NCI-H1105 (cell line): ENCODE measurements around the gene ATG10.
"Not testable (repeated sequence)": the region's sequence is repeated elsewhere in the genome, so short reads cannot be mapped to it uniquely, and the experiment has no call there.

Experiments
- DNase-seq: peaks from one replicate; lab custom pipeline; 2025; lab: John Stamatoyannopoulos, UW

Gene ATG10

GRCh38 chr5:82129723-82130285, 158.0 kb downstream of the ATG10 start:
- DNase-seq = no peak

- no peak for DNase-seq
These were observed 158.8 kb downstream of the ATG10 start for GRCh38 chr5:82130602-82131001.

GRCh38 chr5:82137205-82137604, 165.4 kb downstream of the ATG10 start:
- DNase-seq = no peak

- not testable (repeated sequence) for DNase-seq
These were observed 168.0 kb downstream of the ATG10 start for GRCh38 chr5:82139837-82140236.

- DNase-seq = no peak
These were observed 170.5 kb downstream of the ATG10 start for GRCh38 chr5:82142217-82142841.

GRCh38 chr5:82142928-82143577, 171.2 kb downstream of the ATG10 start:
- DNase-seq = no peak

- DNase-seq = no peak
These were observed 176.2 kb downstream of the ATG10 start for GRCh38 chr5:82147860-82148573.

- DNase-seq = no peak
These were observed 177.6 kb downstream of the ATG10 start for GRCh38 chr5:82149434-82149833.

GRCh38 chr5:82150559-82150958, 178.7 kb downstream of the ATG10 start:
- DNase-seq = no peak

GRCh38 chr5:82151204-82151603, 179.4 kb downstream of the ATG10 start:
- DNase-seq = no peak

GRCh38 chr5:82151662-82152061, 179.8 kb downstream of the ATG10 start:
- no peak for DNase-seq

- DNase-seq = no peak
These were observed 181.2 kb downstream of the ATG10 start for GRCh38 chr5:82152978-82153481.

- DNase-seq = no peak
These were observed 183.0 kb downstream of the ATG10 start for GRCh38 chr5:82154776-82155175.

GRCh38 chr5:82155305-82155704, 183.5 kb downstream of the ATG10 start:
- no peak for DNase-seq

GRCh38 chr5:82156874-82157273, 185.1 kb downstream of the ATG10 start:
- DNase-seq = no peak

- no peak for DNase-seq
These were observed 187.1 kb downstream of the ATG10 start for GRCh38 chr5:82158755-82159413.

GRCh38 chr5:82160948-82161347, 189.1 kb downstream of the ATG10 start:
- DNase-seq = no peak

- no peak for DNase-seq
These were observed 190.8 kb downstream of the ATG10 start for GRCh38 chr5:82162573-82162972.

GRCh38 chr5:82163452-82164175, 191.8 kb downstream of the ATG10 start:
- no peak for DNase-seq

- no peak for DNase-seq
These were observed 192.6 kb downstream of the ATG10 start for GRCh38 chr5:82164176-82164976.
